K562 (cell line): ENCODE measurements around the gene GPR4. TPM values are rescaled to one million over a fixed set of nuclear protein-coding genes. Genes with fewer than 3 reads are reported as not detected.

ENCODE experiments used
- ATF1 ChIP-seq, 2 experiments: fragments of 450-650 bp in 1 of 2; IDR thresholded peaks; 2 replicates each; pipeline ENCODE4 v1.6.1; 2016; ENCODE audit warnings: missing compliant biosample characterization in 1 of 2, missing genetic modification characterization in 1 of 2
- BRD9 ChIP-seq: fragments of 450-650 bp; IDR thresholded peaks from 2 replicates; pipeline ENCODE4 v1.6.1; 2018; ENCODE audit warnings: low read depth; ENCODE audit not compliant: partially characterized antibody
- ELF2 ChIP-seq: fragments of 250-450 bp; sonication (Bioruptor Pico); IDR thresholded peaks from 2 replicates; pipeline ENCODE4 v1.5.0; 2021; ENCODE audit warnings: mild to moderate bottlenecking
- FOSL1 ChIP-seq: fragments of 200-800 bp; sonication (Bioruptor generic); conservative IDR thresholded peaks from 2 replicates; pipeline ENCODE4 v1.6.1; 2016; ENCODE audit warnings: missing genetic modification characterization, missing compliant biosample characterization
- HDGF ChIP-seq: fragments of 450-650 bp; IDR thresholded peaks from 2 replicates; pipeline ENCODE4 v1.6.1; 2016
- KDM1A ChIP-seq, 2 experiments: fragments of 450-650 bp; IDR thresholded peaks; 2 replicates each; pipeline ENCODE4 v1.6.1; 2016; ENCODE audit warnings: mild to moderate bottlenecking in 2 of 2
- LARP7 ChIP-seq: fragments of 450-650 bp; IDR thresholded peaks from 2 replicates; pipeline ENCODE4 v1.6.1; 2016
- MTF1 ChIP-seq: fragments of 250-450 bp; sonication (Bioruptor Pico); IDR thresholded peaks from 2 replicates; pipeline ENCODE4 v1.9.0; 2021; ENCODE audit warnings: moderate library complexity, mild to moderate bottlenecking, inconsistent platforms, borderline replicate concordance
- TCF7L2 ChIP-seq: fragments of 150-350 bp; IDR thresholded peaks from 2 replicates; pipeline ENCODE4 v1.6.1; 2016; ENCODE audit warnings: low read depth, mild to moderate bottlenecking, low read length, moderate library complexity
- ZC3H11A ChIP-seq: IDR thresholded peaks from 2 replicates; pipeline ENCODE4 v1.6.1; 2012; ENCODE audit warnings: low read depth, low read length, improper control_type of control experiment
- polyA plus RNA-seq, 8 experiments: library from polyadenylated mRNA; depleted of rRNA in 4 of 8; stranded (reverse) in 5 of 8; unstranded in 3 of 8; fragments of >200 nt; fragmentation: Nextera tagmentation in 2 of 8; fragmentation: Illumina TruSeq in 1 of 8; extraction: Ambion mirVana in 2 of 8; extraction: Trizol in 1 of 8; gene quantifications; 2 replicates each; pipeline versions ENCODE4 v1.2.1 to v1.2.3, GENCODE V29; 2011 to 2014; ENCODE audit warnings: inconsistent platforms in 1 of 8, missing spikeins in 1 of 8
- total RNA-seq, 7 experiments: library from RNA; depleted of rRNA in 6 of 7; stranded (reverse); fragments of >200 nt in 6 of 7; fragmentation: Illumina TruSeq in 2 of 7; extraction: Trizol in 2 of 7; gene quantifications; 2 replicates each; pipeline versions ENCODE4 v1.2.1 to v1.2.3, GENCODE V29; 2011 to 2021; ENCODE audit warnings: low replicate concordance in 1 of 7
- TF ChIP-seq, protein P1 (sequence below): fragments of 450-650 bp; IDR thresholded peaks from 2 replicates; pipeline ENCODE4 v1.6.1; 2016; ENCODE audit warnings: missing biosample characterization, missing genetic modification characterization
- TF ChIP-seq, protein P2 (sequence below), 3 experiments: IDR thresholded peaks in 2 of 3; conservative IDR thresholded peaks in 1 of 3; 2 replicates each; pipeline ENCODE4 v1.5.1; 2011 to 2012; ENCODE audit warnings: low read length in 3 of 3, mild to moderate bottlenecking in 3 of 3, control low read depth in 2 of 3, improper control_type of control experiment in 1 of 3, inconsistent platforms in 1 of 3, low read depth in 1 of 3, mixed read lengths in 1 of 3, moderate library complexity in 1 of 3; ENCODE audit not compliant: insufficient read depth in 2 of 3
- TF ChIP-seq, protein P3 (sequence below): fragments of 250-450 bp; sonication (Bioruptor Pico); IDR thresholded peaks from 2 replicates; pipeline ENCODE4 v1.4.0; 2020; ENCODE audit warnings: borderline replicate concordance
- TF ChIP-seq, protein P4 (sequence below), 2 experiments: IDR thresholded peaks; 2 replicates each; pipeline ENCODE4 v1.6.1; 2011; ENCODE audit warnings: borderline replicate concordance in 1 of 2, control low read depth in 1 of 2, low read depth in 1 of 2, low read length in 1 of 2, mild to moderate bottlenecking in 1 of 2, mixed read lengths in 1 of 2, moderate library complexity in 1 of 2; ENCODE audit not compliant: insufficient read depth in 1 of 2, insufficient read length in 1 of 2, poor library complexity in 1 of 2, severe bottlenecking in 1 of 2; ENCODE audit errors: extremely low read depth in 1 of 2

The GPR4 gene
- total and polyA plus RNA-seq, 9 of the 15 experiments (the other 6 are each of a cell fraction or from before 2014, with no cell fraction given) = 0.03 to 0.09 (median 0.04) TPM; not detected in 5

DNA sequence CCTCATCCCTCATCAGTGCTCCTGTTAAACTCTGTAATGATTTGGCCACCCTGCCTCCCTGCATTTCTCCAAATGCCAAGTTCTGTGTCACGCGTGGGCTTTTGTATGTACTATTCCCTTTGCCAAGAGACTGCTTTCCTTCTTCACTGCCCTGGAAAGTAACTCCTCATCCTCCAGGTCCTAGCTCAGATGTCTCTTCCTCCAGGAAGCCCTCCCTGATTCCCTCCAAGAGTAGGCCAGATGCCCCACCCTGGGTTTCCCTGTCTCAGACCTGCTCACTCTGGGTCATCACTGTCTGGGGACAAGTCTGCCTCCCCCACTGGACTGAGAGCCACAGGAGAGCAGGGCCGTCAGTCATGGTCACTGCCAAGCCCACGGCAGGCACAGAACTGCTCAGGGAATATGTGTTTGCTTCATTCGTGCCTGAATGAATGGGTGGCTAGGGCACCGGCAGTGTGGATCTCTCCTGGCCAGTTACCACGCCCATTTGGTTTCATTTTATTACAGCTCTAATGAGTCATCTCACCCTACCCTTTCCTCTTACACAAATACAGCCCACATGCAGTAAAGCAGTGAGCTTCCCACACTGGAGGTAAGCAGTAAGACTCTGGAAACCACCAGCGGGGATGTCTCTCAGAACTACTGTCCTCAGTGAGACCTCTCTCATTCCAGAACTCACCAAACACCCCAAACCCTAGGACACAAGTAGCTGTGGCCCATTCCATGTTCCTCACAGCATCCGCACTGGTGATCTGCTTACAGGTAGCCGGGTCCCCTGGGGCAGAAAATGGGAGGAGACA, 12.1 kb upstream of the GPR4 start (continued):
- TF ChIP-seq, protein P1, sequence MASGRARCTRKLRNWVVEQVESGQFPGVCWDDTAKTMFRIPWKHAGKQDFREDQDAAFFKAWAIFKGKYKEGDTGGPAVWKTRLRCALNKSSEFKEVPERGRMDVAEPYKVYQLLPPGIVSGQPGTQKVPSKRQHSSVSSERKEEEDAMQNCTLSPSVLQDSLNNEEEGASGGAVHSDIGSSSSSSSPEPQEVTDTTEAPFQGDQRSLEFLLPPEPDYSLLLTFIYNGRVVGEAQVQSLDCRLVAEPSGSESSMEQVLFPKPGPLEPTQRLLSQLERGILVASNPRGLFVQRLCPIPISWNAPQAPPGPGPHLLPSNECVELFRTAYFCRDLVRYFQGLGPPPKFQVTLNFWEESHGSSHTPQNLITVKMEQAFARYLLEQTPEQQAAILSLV (tag) = no peak
- TF ChIP-seq BRD9 = no peak
- TF ChIP-seq ATF1 (CRISPR knock-in tag; IDR thresholded peaks at IDR 0.05) = no peak
- TF ChIP-seq ATF1 (tag; IDR thresholded peaks at IDR 0.05) = no peak
- TF ChIP-seq ELF2 (CRISPR knock-in tag) = no peak
- TF ChIP-seq MTF1 (CRISPR knock-in tag) = no peak
- TF ChIP-seq, protein P2, sequence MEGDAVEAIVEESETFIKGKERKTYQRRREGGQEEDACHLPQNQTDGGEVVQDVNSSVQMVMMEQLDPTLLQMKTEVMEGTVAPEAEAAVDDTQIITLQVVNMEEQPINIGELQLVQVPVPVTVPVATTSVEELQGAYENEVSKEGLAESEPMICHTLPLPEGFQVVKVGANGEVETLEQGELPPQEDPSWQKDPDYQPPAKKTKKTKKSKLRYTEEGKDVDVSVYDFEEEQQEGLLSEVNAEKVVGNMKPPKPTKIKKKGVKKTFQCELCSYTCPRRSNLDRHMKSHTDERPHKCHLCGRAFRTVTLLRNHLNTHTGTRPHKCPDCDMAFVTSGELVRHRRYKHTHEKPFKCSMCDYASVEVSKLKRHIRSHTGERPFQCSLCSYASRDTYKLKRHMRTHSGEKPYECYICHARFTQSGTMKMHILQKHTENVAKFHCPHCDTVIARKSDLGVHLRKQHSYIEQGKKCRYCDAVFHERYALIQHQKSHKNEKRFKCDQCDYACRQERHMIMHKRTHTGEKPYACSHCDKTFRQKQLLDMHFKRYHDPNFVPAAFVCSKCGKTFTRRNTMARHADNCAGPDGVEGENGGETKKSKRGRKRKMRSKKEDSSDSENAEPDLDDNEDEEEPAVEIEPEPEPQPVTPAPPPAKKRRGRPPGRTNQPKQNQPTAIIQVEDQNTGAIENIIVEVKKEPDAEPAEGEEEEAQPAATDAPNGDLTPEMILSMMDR (IDR thresholded peaks at IDR 0.05 in 2 of 3, conservative IDR thresholded peaks at IDR 0.05 in 1 of 3; ENCODE audit: insufficient read depth in 2 of 3, low read depth in 1 of 3, low read length in 3 of 3) = no peak
- TF ChIP-seq FOSL1 (tag) = peak; percentile 74
- no peak for TF ChIP-seq LARP7
- TF ChIP-seq TCF7L2 = no peak
- TF ChIP-seq HDGF = no peak
- TF ChIP-seq KDM1A (IDR thresholded peaks at IDR 0.05) = 0 out of 4 replicates have a peak, but pooled peaks of 1 of the 2 experiments have one; percentile 31
- TF ChIP-seq, protein P3, sequence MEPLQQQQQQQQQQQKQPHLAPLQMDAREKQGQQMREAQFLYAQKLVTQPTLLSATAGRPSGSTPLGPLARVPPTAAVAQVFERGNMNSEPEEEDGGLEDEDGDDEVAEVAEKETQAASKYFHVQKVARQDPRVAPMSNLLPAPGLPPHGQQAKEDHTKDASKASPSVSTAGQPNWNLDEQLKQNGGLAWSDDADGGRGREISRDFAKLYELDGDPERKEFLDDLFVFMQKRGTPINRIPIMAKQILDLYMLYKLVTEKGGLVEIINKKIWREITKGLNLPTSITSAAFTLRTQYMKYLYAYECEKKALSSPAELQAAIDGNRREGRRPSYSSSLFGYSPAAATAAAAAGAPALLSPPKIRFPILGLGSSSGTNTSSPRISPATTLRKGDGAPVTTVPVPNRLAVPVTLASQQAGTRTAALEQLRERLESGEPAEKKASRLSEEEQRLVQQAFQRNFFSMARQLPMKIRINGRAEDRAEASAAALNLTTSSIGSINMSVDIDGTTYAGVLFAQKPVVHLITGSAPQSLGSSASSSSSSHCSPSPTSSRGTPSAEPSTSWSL (CRISPR knock-in tag) = no peak
- TF ChIP-seq ZC3H11A = no peak
- TF ChIP-seq, protein P4, sequence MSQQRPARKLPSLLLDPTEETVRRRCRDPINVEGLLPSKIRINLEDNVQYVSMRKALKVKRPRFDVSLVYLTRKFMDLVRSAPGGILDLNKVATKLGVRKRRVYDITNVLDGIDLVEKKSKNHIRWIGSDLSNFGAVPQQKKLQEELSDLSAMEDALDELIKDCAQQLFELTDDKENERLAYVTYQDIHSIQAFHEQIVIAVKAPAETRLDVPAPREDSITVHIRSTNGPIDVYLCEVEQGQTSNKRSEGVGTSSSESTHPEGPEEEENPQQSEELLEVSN (IDR thresholded peaks at IDR 0.05; ENCODE audit: borderline replicate concordance in 1 of 2, extremely low read depth in 1 of 2, insufficient read depth in 1 of 2, insufficient read length in 1 of 2, low read depth in 1 of 2, low read length in 1 of 2, poor library complexity in 1 of 2, severe bottlenecking in 1 of 2) = no peak
